ENCODE results near the gene TBPL1. TPM values are rescaled to one million over a fixed set of nuclear protein-coding genes. Genes with fewer than 3 reads are reported as not detected.

TBPL1 gene
- polyA plus RNA-seq, 3 donors from 2014 or later, result 62.5 to 77.7 (median 67.1) TPM

DNA sequence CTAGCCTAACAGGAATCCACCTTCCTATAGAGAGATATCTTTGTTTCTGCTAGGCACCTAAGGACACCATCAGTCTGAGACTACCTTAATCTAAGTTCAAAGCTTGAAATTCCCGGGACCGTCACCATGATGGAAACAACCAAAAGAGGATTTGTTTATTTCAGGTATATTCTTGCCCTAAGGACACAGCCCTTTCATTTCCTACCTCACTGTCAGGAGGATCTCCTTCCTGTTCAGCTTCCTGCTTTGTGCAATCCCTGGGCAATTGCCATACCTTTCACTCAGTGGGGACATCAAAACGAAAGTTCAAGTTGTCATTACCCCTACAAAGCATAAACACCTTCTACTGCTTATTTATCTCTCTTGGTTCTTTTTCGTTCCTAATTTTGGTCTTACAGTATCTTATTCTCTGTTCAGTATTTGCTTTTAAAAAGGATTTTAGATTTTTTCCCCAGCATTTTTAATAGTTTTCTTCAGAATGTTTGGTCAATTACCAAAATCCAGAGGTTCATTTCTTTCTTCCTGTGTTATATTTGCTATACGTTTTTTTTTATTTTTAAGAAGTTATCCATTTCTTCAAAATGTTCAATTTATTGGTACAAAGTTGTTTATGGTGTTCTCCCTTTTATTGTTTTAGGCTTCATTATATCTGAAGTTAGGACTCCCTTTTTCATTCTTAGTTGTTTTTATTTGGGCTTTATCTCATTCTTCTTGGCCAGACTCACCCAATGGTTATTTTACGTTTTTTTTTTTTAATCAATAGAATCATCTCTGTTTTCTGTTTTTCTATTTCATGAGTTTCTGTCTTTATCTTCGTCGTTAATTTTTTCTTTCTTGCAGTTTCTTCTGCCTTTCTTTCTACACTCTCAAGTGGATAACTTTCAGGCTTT is 13.0 kb upstream of the TBPL1 start:
- H3K9me3 Mint-ChIP-seq, result no peaks in the 10 kb centered on the region
- H3K4me1 Mint-ChIP-seq, result no peaks in the 10 kb centered on the region
- H3K4me3 Mint-ChIP-seq, result no peak overlapping the region
- no peak overlapping the region for H3K27ac Mint-ChIP-seq
- peaks cover 0 to 11% (median 4%) of the 10 kb centered on the region in 3 donors for H3K27me3 Mint-ChIP-seq (ENCODE audit: low read depth in 3 of 3)
- DNase-seq, result no peak
- H3K36me3 Mint-ChIP-seq, result peaks cover 0 to 3% (median 0%) of the 10 kb centered on the region in 3 donors

- Mint-ChIP-seq H3K36me3 (peaks cover 0 to 3% (median 0%) of the 10 kb centered on the region in 3 donors), H3K9me3 (no peaks in the 10 kb centered on the region), H3K4me1 (no peaks in the 10 kb centered on the region), H3K4me3 (no peak overlapping the region), H3K27me3 (ENCODE audit: low read depth in 3 of 3) (peaks cover 0 to 8% (median 0%) of the 10 kb centered on the region in 3 donors), H3K27ac (no peak overlapping the region)
- DNase-seq, result no peak
Observed at GRCh38 chr6:133945158-133945557, 7.9 kb upstream of the TBPL1 start.

GRCh38 chr6:133947302-133947900 is 5.6 kb upstream of the TBPL1 start:
- no peak overlapping the region for H3K27ac Mint-ChIP-seq
- peaks cover 2 to 3% (median 2%) of the 10 kb centered on the region in 3 donors for H3K27me3 Mint-ChIP-seq (ENCODE audit: low read depth in 3 of 3)
- H3K9me3 Mint-ChIP-seq, result no peaks in the 10 kb centered on the region
- no peak overlapping the region for H3K4me3 Mint-ChIP-seq
- peaks cover 9% of the 10 kb centered on the region in 2 donors for H3K4me1 Mint-ChIP-seq
- peaks cover 0 to 3% (median 0%) of the 10 kb centered on the region in 3 donors for H3K36me3 Mint-ChIP-seq
- DNase-seq, result no peak

DNA sequence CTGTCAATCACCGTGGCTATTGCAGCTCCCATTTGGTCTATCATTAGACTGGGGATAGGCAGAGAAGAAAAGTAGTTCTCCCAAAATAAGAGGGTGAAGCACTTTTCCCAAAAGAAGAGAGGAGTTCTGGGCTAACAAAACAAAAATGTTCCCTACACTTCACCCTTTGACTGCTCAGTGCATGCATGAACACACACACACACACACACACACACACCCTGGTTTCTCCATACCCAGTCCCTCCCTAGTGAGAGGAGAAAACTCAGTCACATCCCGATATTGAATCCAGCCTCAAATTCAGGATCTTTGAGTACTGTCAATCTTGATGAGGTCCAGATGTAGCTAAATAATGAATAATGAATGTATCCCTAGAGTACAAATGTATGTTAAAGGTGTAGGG is 4.6 kb upstream of the TBPL1 start:
- H3K27ac Mint-ChIP-seq, result no peak overlapping the region
- peaks cover 2 to 10% (median 9%) of the 10 kb centered on the region in 3 donors for H3K27me3 Mint-ChIP-seq (ENCODE audit: low read depth in 3 of 3)
- peaks cover 10 to 12% of the 10 kb centered on the region in 2 donors for H3K4me1 Mint-ChIP-seq
- H3K9me3 Mint-ChIP-seq, result no peaks in the 10 kb centered on the region
- peaks cover 0 to 3% (median 0%) of the 10 kb centered on the region in 3 donors for H3K36me3 Mint-ChIP-seq
- no peak overlapping the region for H3K4me3 Mint-ChIP-seq
- no peak for DNase-seq

- peaks cover 34 to 37% of the 10 kb centered on the region in 2 donors for H3K4me1 Mint-ChIP-seq
- H3K9me3 Mint-ChIP-seq, result no peaks in the 10 kb centered on the region
- no peak for DNase-seq
- peak overlapping the region; percentile 85 to 98 (median 93) for H3K4me3 Mint-ChIP-seq
- H3K36me3 Mint-ChIP-seq, result no peaks in the 10 kb centered on the region
- H3K27me3 Mint-ChIP-seq (ENCODE audit: low read depth in 3 of 3), result peaks cover 4 to 11% (median 6%) of the 10 kb centered on the region in 3 donors
- H3K27ac Mint-ChIP-seq, result peak overlapping the region; percentile 87 to 91 (median 89)
Observed at GRCh38 chr6:133951227-133951626, 1.8 kb upstream of the TBPL1 start.

GRCh38 chr6:133951881-133952814 is 876 bp upstream of the TBPL1 start:
- peak overlapping the region; percentile 89 to 98 (median 96) for H3K27ac Mint-ChIP-seq
- H3K4me3 Mint-ChIP-seq, result peak overlapping the region; percentile 93 to 98 (median 98)
- H3K4me1 Mint-ChIP-seq, result peaks cover 43 to 46% of the 10 kb centered on the region in 2 donors
- DNase-seq, result peak; percentile 66 to 69 (median 68)
- no peaks in the 10 kb centered on the region for H3K36me3 Mint-ChIP-seq
- H3K9me3 Mint-ChIP-seq, result no peaks in the 10 kb centered on the region
- H3K27me3 Mint-ChIP-seq (ENCODE audit: low read depth in 3 of 3), result peaks cover 4 to 11% (median 6%) of the 10 kb centered on the region in 3 donors

DNA sequence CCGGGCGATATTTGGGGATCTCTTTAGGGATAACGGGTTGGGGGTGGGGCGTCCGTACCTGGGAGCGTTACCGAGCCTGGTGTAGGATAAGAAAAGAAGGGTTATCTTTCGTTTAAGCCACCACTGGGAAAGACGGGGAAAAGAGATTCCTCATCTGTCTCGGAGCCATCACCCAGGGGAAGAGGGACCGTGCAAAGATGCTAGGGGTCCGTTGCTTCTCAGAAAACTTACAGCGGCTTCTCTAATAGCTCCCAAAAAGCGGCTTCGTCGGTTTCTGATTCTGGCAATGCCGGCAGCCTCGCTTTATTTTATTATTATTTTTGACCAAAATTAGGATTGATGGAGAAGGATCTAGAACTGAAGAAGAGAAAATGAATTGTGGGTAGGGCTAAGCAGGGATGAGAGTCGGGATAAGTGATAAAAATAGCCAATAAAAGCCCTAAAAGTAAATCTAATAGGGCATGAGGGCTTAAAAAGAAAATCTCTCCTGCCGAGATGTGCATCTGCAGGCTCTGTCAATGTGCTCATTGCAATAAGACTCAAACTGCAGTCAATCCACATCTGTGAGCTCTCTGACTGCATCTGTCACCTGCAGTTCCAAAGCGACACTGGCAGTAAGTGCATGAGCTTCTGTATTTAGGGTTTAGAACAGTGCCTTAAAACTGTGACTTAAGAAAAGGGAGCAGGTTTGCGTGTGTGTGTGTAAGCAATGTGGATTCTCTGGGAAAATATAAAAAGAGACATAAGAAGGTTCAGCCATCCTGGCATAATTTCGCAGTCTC is 801 bp downstream of the TBPL1 start:
- H3K4me3 Mint-ChIP-seq, result peak overlapping the region; percentile 93 to 98 (median 98)
- peaks cover 58 to 63% of the 10 kb centered on the region in 2 donors for H3K4me1 Mint-ChIP-seq
- DNase-seq, result no peak
- peaks cover 4 to 11% (median 6%) of the 10 kb centered on the region in 3 donors for H3K27me3 Mint-ChIP-seq (ENCODE audit: low read depth in 3 of 3)
- no peaks in the 10 kb centered on the region for H3K9me3 Mint-ChIP-seq
- peak overlapping the region; percentile 87 to 98 (median 92) for H3K27ac Mint-ChIP-seq
- H3K36me3 Mint-ChIP-seq, result no peaks in the 10 kb centered on the region

- Mint-ChIP-seq H3K9me3 (no peaks in the 10 kb centered on the region), H3K4me1 (peaks cover 69 to 74% of the 10 kb centered on the region in 2 donors), H3K4me3 (peak overlapping the region; percentile 93 to 98 (median 98)), H3K27me3 (ENCODE audit: low read depth in 3 of 3) (peaks cover 4 to 11% (median 6%) of the 10 kb centered on the region in 3 donors), H3K36me3 (no peaks in the 10 kb centered on the region), H3K27ac (peak overlapping the region; percentile 13 to 96 (median 88))
- no peak for DNase-seq
Observed at GRCh38 chr6:133954657-133955576, 1.9 kb downstream of the TBPL1 start.

DNA sequence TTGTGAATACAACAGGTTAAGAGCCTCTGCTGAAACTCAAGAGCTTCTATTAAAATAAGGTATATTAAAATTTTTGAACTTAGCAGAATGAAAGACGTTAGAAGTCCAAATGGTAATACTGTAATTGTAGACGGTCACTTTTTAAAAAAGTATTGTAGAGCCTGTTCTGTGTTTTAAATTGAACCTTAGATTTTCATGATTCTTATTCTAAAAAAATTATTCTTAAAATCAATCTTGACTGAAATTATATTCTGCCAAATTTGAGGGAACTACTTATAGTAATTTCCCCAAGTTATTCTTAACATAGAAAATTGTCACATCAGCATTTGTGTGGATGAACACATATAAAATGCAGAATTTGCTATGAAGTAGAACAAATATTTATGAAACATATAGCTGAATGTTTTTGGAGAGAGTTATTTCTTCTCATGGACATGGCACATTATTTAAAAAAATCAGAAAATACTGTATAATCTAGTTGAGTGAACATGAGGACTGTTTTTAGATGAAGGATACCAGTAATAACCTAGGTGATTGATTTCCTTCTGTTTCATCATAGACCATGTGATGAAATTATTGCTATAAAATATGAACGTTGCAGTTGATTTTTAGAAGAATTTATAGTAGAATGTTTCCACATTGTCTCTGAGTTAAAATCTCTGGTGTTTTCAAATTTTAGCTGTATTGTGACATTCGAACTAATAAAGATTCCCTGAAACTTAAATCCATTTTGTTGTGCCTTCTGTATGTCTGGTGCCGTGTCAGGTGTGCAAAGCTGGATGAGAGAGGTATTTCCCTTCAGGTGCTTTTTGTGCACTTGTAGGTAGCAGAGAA is 2.8 kb downstream of the TBPL1 start:
- H3K4me3 Mint-ChIP-seq, result peak overlapping the region; percentile 93 to 98 (median 98)
- H3K9me3 Mint-ChIP-seq, result no peaks in the 10 kb centered on the region
- H3K4me1 Mint-ChIP-seq, result peaks cover 76 to 83% of the 10 kb centered on the region in 2 donors
- H3K36me3 Mint-ChIP-seq, result no peaks in the 10 kb centered on the region
- DNase-seq, result no peak
- peaks cover 4 to 11% (median 6%) of the 10 kb centered on the region in 3 donors for H3K27me3 Mint-ChIP-seq (ENCODE audit: low read depth in 3 of 3)
- peak overlapping the region in 5 of 6 donors; percentile 13 to 96 (median 89) for H3K27ac Mint-ChIP-seq

DNA sequence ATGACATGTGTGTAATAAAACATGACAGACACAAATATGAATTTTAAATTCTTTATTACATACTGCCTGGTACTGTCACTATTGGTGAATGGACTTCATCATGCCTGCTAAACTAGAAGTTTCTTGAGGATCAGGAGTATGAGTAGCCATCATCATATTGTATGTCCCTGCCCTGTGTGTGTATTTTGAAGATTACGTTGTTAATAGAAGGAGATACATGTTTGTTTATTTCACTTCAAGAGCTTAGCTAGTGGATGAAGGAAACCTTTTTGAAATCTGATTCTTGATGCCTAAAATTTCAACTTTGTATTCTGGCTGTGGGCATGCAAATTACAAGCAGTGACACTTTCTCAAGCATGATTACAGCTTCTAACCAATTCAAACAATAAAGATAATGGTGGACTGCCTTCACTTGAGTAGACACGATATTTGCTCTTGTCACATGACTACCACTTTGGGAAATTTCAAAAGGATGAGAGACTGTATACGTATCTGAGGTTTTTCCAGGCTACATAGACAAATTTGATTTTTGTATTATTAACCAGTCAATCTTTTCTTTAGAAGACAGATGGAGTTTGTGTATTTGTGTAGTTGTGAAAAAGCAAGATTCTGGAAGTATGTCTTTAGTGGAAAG is 3.5 kb downstream of the TBPL1 start:
- Mint-ChIP-seq H3K36me3 (no peaks in the 10 kb centered on the region), H3K27ac (peak overlapping the region; percentile 15 to 83 (median 62)), H3K27me3 (ENCODE audit: low read depth in 3 of 3) (peaks cover 4 to 11% (median 6%) of the 10 kb centered on the region in 3 donors), H3K4me1 (peaks cover 74 to 85% of the 10 kb centered on the region in 2 donors), H3K9me3 (no peaks in the 10 kb centered on the region), H3K4me3 (peak overlapping the region in 1 of 5 donors; percentile 25)
- no peak for DNase-seq

GRCh38 chr6:133957227-133957626 is 4.2 kb downstream of the TBPL1 start:
- H3K27ac Mint-ChIP-seq, result peak overlapping the region; percentile 15 to 83 (median 62)
- H3K27me3 Mint-ChIP-seq (ENCODE audit: low read depth in 3 of 3), result peaks cover 2 to 10% (median 6%) of the 10 kb centered on the region in 3 donors
- DNase-seq, result no peak
- no peaks in the 10 kb centered on the region for H3K36me3 Mint-ChIP-seq
- H3K9me3 Mint-ChIP-seq, result no peaks in the 10 kb centered on the region
- peak overlapping the region in 1 of 5 donors; percentile 10 for H3K4me3 Mint-ChIP-seq
- H3K4me1 Mint-ChIP-seq, result peaks cover 78 to 88% of the 10 kb centered on the region in 2 donors
